Measurements from ENCODE around the gene SLC8A2. TPM values are rescaled to one million over a fixed set of nuclear protein-coding genes. Genes with fewer than 3 reads are reported as not detected.

Gene SLC8A2
- total RNA-seq, 1 experiment from 2014 or later: 0.10 TPM

DNA sequence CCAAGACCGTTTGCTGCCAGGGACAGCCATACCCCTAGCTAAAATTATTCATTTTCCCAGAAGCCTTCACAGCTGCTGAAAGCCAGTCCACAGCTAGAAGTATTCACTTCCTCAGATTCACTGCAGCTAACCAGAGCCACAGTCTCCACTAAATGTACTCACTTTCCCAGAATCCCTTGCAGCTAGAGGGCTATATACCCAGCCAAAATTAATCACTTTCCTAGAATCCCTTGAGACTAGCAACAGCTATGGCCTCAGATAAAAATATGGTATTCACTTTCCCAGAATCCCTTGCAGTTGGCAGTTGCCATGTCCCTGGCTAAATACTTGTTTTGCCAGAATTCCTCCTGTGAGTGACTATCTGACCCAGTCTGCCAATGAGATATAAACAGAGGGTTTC, 38.6 kb downstream of the SLC8A2 start:
- no peak overlapping the region for H3K4me3 ChIP-seq (ENCODE audit: low read depth in 2 of 2, low read length in 2 of 2)
- POLR2A ChIA-PET: no interaction called here
- no peaks in the 10 kb centered on the region for H3K27me3 ChIP-seq (ENCODE audit: control insufficient read depth, insufficient read depth, low read length)
- in situ Hi-C loops (cut with HindIII; ENCODE audit: low pct_unique_long_range_greater_than_20kb, low sequenced_read_pairs) (no loop called here), intact Hi-C loops (cut with micrococcal nuclease; ENCODE audit: unreplicated experiment) (no loop called here)
- H3K9me3 ChIP-seq (ENCODE audit: control insufficient read depth, insufficient read depth, low read depth, low read length): no peaks in the 10 kb centered on the region
- no peaks in the 10 kb centered on the region for H3K36me3 ChIP-seq (ENCODE audit: control insufficient read depth, insufficient read depth, low read length)
- no peaks in the 10 kb centered on the region for H3K4me1 ChIP-seq (ENCODE audit: control insufficient read depth, insufficient read depth, low read length)
- DNase-seq (ENCODE audit: low read depth, low spot score) (no peak), ATAC-seq (no peak)
- TF ChIP-seq TCF7L2 (IDR thresholded peaks at IDR 0.05; ENCODE audit: low read depth, low read length) (no peak), POLR2AphosphoS5 (IDR thresholded peaks at IDR 0.05; ENCODE audit: low read depth, low read length) (no peak)
- TF ChIP-seq, protein P1, sequence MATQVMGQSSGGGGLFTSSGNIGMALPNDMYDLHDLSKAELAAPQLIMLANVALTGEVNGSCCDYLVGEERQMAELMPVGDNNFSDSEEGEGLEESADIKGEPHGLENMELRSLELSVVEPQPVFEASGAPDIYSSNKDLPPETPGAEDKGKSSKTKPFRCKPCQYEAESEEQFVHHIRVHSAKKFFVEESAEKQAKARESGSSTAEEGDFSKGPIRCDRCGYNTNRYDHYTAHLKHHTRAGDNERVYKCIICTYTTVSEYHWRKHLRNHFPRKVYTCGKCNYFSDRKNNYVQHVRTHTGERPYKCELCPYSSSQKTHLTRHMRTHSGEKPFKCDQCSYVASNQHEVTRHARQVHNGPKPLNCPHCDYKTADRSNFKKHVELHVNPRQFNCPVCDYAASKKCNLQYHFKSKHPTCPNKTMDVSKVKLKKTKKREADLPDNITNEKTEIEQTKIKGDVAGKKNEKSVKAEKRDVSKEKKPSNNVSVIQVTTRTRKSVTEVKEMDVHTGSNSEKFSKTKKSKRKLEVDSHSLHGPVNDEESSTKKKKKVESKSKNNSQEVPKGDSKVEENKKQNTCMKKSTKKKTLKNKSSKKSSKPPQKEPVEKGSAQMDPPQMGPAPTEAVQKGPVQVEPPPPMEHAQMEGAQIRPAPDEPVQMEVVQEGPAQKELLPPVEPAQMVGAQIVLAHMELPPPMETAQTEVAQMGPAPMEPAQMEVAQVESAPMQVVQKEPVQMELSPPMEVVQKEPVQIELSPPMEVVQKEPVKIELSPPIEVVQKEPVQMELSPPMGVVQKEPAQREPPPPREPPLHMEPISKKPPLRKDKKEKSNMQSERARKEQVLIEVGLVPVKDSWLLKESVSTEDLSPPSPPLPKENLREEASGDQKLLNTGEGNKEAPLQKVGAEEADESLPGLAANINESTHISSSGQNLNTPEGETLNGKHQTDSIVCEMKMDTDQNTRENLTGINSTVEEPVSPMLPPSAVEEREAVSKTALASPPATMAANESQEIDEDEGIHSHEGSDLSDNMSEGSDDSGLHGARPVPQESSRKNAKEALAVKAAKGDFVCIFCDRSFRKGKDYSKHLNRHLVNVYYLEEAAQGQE (IDR thresholded peaks at IDR 0.05; ENCODE audit: insufficient read depth in 1 of 2, low read depth in 2 of 2, low read length in 1 of 2): no peak
- TF ChIP-seq, protein P2, sequence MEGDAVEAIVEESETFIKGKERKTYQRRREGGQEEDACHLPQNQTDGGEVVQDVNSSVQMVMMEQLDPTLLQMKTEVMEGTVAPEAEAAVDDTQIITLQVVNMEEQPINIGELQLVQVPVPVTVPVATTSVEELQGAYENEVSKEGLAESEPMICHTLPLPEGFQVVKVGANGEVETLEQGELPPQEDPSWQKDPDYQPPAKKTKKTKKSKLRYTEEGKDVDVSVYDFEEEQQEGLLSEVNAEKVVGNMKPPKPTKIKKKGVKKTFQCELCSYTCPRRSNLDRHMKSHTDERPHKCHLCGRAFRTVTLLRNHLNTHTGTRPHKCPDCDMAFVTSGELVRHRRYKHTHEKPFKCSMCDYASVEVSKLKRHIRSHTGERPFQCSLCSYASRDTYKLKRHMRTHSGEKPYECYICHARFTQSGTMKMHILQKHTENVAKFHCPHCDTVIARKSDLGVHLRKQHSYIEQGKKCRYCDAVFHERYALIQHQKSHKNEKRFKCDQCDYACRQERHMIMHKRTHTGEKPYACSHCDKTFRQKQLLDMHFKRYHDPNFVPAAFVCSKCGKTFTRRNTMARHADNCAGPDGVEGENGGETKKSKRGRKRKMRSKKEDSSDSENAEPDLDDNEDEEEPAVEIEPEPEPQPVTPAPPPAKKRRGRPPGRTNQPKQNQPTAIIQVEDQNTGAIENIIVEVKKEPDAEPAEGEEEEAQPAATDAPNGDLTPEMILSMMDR (IDR thresholded peaks at IDR 0.05): no peak
- BruUV-seq (replicated peaks): no TSS peak
- no peak overlapping the region for H3K27ac ChIP-seq (ENCODE audit: low read length)
- CTCF ChIA-PET: interaction anchor here (1.0 to 1.3 kb wide), 2 partner anchors 42 to 85 kb away, joined by 3 read pairs; no protein-coding TSS in a partner anchor

GRCh38 chr19:47432499-47432898, 39.2 kb downstream of the SLC8A2 start:
- ChIA-PET POLR2A (no interaction called here), CTCF (interaction anchor here (1.0 to 1.3 kb wide), 2 partner anchors 42 to 84 kb away, joined by 3 read pairs; no protein-coding TSS in a partner anchor)
- in situ Hi-C loops (cut with HindIII; ENCODE audit: low pct_unique_long_range_greater_than_20kb, low sequenced_read_pairs): no loop called here
- Histone ChIP-seq H3K9me3 (ENCODE audit: control insufficient read depth, insufficient read depth, low read depth, low read length) (no peaks in the 10 kb centered on the region), H3K27ac (ENCODE audit: low read length) (no peak overlapping the region), H3K4me1 (ENCODE audit: control insufficient read depth, insufficient read depth, low read length) (peaks cover 5% of the 10 kb centered on the region), H3K36me3 (ENCODE audit: control insufficient read depth, insufficient read depth, low read length) (no peaks in the 10 kb centered on the region), H3K4me3 (ENCODE audit: low read depth in 2 of 2, low read length in 2 of 2) (no peak overlapping the region), H3K27me3 (ENCODE audit: control insufficient read depth, insufficient read depth, low read length) (no peaks in the 10 kb centered on the region)
- ATAC-seq: no peak
- intact Hi-C loops (cut with micrococcal nuclease; ENCODE audit: unreplicated experiment): no loop called here
- no TSS peak for BruUV-seq (replicated peaks)
- TF ChIP-seq TCF7L2 (IDR thresholded peaks at IDR 0.05; ENCODE audit: low read depth, low read length) (no peak), POLR2AphosphoS5 (IDR thresholded peaks at IDR 0.05; ENCODE audit: low read depth, low read length) (no peak), SIN3A (IDR thresholded peaks at IDR 0.05; ENCODE audit: borderline replicate concordance, insufficient read depth, low read depth, low read length) (no peak)
- no peak for DNase-seq (ENCODE audit: low read depth, low spot score)

GRCh38 chr19:47432091-47432490, 39.6 kb downstream of the SLC8A2 start:
- in situ Hi-C loops (cut with HindIII; ENCODE audit: low pct_unique_long_range_greater_than_20kb, low sequenced_read_pairs): no loop called here
- TF ChIP-seq POLR2AphosphoS5 (IDR thresholded peaks at IDR 0.05; ENCODE audit: low read depth, low read length) (no peak), SIN3A (IDR thresholded peaks at IDR 0.05; ENCODE audit: borderline replicate concordance, insufficient read depth, low read depth, low read length) (no peak), TCF7L2 (IDR thresholded peaks at IDR 0.05; ENCODE audit: low read depth, low read length) (no peak)
- TF ChIP-seq, protein P1 (IDR thresholded peaks at IDR 0.05; ENCODE audit: insufficient read depth in 1 of 2, low read depth in 2 of 2, low read length in 1 of 2): no peak
- TF ChIP-seq, protein P2 (IDR thresholded peaks at IDR 0.05): no peak
- CTCF ChIA-PET: interaction anchor here (1.0 to 1.3 kb wide), 2 partner anchors 41 to 83 kb away, joined by 3 read pairs; no protein-coding TSS in a partner anchor

More at GRCh38 chr19:47432091-47432490, 39.6 kb downstream of the SLC8A2 start:
- H3K27ac ChIP-seq (ENCODE audit: low read length): no peak overlapping the region
- intact Hi-C loops (cut with micrococcal nuclease; ENCODE audit: unreplicated experiment): no loop called here
- DNase-seq (ENCODE audit: low read depth, low spot score) (no peak), ATAC-seq (no peak)
- POLR2A ChIA-PET: no interaction called here
- H3K4me1 ChIP-seq (ENCODE audit: control insufficient read depth, insufficient read depth, low read length): peaks cover 7% of the 10 kb centered on the region
- H3K9me3 ChIP-seq (ENCODE audit: control insufficient read depth, insufficient read depth, low read depth, low read length): no peaks in the 10 kb centered on the region
- H3K4me3 ChIP-seq (ENCODE audit: low read depth in 2 of 2, low read length in 2 of 2): no peak overlapping the region
- no peaks in the 10 kb centered on the region for H3K27me3 ChIP-seq (ENCODE audit: control insufficient read depth, insufficient read depth, low read length)
- BruUV-seq (replicated peaks): no TSS peak
- H3K36me3 ChIP-seq (ENCODE audit: control insufficient read depth, insufficient read depth, low read length): no peaks in the 10 kb centered on the region

Measured in Panc1 (cell line).